Fibroblast of pulmonary artery (primary cell): ENCODE results near the gene BBS2.
A peak's percentile ranks its signal among the peaks of the same experiment; 100 is the strongest.
"Not testable (repeated sequence)": the region's sequence is repeated elsewhere in the genome, so short reads cannot be mapped to it uniquely, and the experiment has no call there.

Source experiments
- DNase-seq: peaks from one replicate; pipeline ENCODE4 v3.0.0-alpha.2; 2010; ENCODE audit warnings: low read depth
- H3K4me3 ChIP-seq: replicated peaks from 2 replicates; pipeline ENCODE4 v1.5.1; 2011; ENCODE audit warnings: low read depth, mild to moderate bottlenecking, control low read depth, low read length, moderate library complexity
- TF ChIP-seq, protein P1 (sequence below): IDR thresholded peaks from 2 replicates; pipeline ENCODE4 v1.5.1; 2011; ENCODE audit warnings: mild to moderate bottlenecking, control low read depth, low read length, inconsistent platforms; ENCODE audit errors: missing control alignments

Gene BBS2

DNA sequence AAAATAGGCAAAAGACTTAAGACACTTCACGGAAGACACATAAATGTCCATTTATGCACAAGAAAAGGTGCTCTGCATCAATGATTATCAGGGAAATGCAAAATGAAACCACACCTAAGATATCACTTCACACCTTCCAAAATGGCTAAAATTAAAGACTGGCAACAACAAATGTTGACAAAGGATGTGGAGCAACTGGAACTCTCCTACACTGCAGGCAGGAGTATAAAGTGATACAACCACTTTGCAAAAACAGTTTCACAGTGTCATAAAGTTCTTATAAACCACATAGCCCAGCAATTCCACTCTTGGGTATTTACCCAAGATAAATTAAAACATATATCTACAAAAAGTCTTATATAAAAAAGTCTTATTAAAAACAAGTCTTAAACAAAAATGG is 7.8 kb downstream of the BBS2 start:
- no peak overlapping the region for H3K4me3 ChIP-seq
- TF ChIP-seq, protein P1, sequence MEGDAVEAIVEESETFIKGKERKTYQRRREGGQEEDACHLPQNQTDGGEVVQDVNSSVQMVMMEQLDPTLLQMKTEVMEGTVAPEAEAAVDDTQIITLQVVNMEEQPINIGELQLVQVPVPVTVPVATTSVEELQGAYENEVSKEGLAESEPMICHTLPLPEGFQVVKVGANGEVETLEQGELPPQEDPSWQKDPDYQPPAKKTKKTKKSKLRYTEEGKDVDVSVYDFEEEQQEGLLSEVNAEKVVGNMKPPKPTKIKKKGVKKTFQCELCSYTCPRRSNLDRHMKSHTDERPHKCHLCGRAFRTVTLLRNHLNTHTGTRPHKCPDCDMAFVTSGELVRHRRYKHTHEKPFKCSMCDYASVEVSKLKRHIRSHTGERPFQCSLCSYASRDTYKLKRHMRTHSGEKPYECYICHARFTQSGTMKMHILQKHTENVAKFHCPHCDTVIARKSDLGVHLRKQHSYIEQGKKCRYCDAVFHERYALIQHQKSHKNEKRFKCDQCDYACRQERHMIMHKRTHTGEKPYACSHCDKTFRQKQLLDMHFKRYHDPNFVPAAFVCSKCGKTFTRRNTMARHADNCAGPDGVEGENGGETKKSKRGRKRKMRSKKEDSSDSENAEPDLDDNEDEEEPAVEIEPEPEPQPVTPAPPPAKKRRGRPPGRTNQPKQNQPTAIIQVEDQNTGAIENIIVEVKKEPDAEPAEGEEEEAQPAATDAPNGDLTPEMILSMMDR = no peak
- no peak for DNase-seq

DNA sequence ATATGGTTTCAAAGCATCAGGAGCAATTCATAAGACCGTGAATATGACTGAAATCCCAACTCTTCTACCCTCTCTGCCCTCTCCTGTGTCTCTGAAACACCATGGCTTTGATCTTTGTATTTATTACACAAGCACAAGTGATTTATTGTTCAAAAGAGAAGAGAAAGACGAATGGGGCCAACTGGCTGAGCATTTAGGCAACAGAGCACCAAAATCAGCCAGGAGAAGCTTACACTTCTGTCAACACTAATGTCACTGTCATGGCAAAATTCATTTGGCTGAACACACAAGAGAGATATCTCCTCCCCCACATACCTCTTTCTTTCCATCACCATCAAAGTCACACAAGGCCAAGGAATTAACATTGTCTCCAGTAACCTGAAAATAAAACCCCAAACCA is 9.3 kb downstream of the BBS2 start:
- DNase-seq = no peak
- TF ChIP-seq, protein P1 = no peak
- no peak overlapping the region for H3K4me3 ChIP-seq

DNA sequence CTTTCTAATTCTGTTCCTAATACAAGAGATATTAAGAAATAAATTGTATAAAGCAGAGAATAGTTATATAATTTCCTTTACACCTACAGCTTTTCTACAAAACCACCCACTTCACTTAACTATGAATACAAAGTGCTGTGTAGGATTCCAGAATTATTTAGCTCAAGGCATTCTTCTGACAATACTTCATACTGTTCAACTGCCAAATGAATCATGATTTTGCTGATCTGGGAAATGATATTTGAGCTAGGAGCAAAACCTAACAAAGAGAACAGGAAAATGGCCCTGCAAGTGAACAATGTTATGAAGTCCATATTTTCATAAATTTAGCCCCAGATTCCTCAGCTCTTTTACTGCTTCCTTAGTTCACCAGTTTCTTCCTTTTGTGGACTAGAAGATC is 12.9 kb downstream of the BBS2 start:
- TF ChIP-seq, protein P1 = no peak
- H3K4me3 ChIP-seq = no peak overlapping the region
- DNase-seq = peak; percentile 77

DNA sequence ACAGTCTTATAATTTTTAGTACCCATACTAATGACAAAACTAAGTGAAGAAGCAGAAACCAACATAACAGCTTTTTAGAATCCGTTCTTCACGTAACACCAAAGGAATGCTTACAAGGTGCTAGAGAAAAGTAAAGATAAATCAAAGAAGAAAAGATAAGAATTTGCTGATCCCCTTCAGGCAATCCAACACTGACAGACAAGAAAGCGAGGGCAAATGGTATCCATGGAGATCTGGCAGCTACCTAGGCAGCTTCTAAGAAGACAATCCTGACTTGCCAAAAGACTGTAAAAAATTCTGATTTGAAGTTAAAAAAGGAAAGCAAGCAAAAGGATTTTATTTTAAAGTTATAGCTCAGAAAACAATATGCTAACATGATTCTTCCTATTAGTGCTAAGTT is 14.6 kb downstream of the BBS2 start:
- no peak overlapping the region for H3K4me3 ChIP-seq
- TF ChIP-seq, protein P1 = no peak
- DNase-seq = no peak

DNA sequence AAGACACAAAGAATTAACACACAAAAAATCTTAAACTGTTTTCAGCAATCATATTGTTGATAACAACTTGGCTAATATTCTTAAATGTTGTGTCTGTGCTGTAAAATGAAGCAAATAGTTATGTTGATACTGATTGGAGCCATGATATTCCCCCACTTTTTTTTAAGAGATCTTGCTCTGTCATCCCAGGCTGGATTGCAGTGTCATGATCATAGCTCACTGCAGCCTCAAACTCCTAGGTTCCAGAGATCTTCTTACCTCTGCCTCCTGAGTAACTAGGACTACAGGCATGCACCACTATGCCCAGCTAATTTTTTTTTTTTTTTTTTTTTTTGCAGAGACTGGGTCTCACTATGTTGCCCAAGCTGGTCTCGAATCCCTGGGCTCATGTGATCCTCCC is 26.0 kb downstream of the BBS2 start:
- H3K4me3 ChIP-seq = no peak overlapping the region
- TF ChIP-seq, protein P1 = no peak
- DNase-seq = no peak

DNA sequence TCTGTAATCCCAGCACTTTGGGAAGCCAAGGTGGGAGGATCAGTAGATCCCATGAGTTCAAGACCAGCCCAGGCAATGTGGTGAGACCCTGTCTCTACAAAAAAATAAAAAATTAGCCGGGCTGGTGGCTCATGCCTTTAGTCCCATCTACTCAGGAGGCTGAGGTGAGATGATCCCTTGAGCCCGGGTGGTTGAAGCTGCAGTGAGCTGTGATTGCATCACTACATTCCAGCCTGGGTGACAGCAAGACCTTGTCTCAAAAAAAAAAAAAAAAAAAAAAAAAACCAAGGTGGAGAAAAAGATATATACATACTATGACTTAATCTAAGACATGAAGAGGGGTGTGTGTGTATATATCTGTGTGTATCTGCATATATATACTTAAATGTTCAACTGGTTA is 26.7 kb downstream of the BBS2 start:
- TF ChIP-seq, protein P1 = no peak
- DNase-seq = no peak

GRCh38 chr16:56491657-56492261 is 28.1 kb downstream of the BBS2 start:
- TF ChIP-seq, protein P1 = no peak
- H3K4me3 ChIP-seq = no peak overlapping the region
- no peak for DNase-seq

More for the DNA sequence above, 26.7 kb downstream of the BBS2 start:
- H3K4me3 ChIP-seq = no peak overlapping the region

GRCh38 chr16:56488868-56489267 is 31.0 kb downstream of the BBS2 start:
- DNase-seq = not testable (repeated sequence)

More at GRCh38 chr16:56488868-56489267, 31.0 kb downstream of the BBS2 start:
- H3K4me3 ChIP-seq = not testable (repeated sequence)
